ENCODE measurements around the gene HUWE1.
"Not testable (repeated sequence)": the region's sequence is repeated elsewhere in the genome, so short reads cannot be mapped to it uniquely, and the experiment has no call there.

HUWE1 gene

GRCh38 chrX:53561912-53562311 is 124.6 kb downstream of the HUWE1 start:
- no peak overlapping the region for H3K4me3 ChIP-seq (ENCODE audit: low read length)
- no peak overlapping the region for H3K9ac ChIP-seq (ENCODE audit: low read depth, low read length)
- WGBS: 95% methylated on average over 3 of the region's 3 CpGs
- H3K36me3 ChIP-seq (ENCODE audit: insufficient read depth, low read length): peaks cover 99% of the 10 kb centered on the region
- H3K4me1 ChIP-seq (ENCODE audit: insufficient read depth, low read length): no peaks in the 10 kb centered on the region
- H3K9me3 ChIP-seq (ENCODE audit: insufficient read depth, low read depth, low read length): no peaks in the 10 kb centered on the region
- no peak overlapping the region for H3K27ac ChIP-seq (ENCODE audit: low read depth, low read length)
- H3K27me3 ChIP-seq (ENCODE audit: insufficient read depth, low read length): no peaks in the 10 kb centered on the region

DNA sequence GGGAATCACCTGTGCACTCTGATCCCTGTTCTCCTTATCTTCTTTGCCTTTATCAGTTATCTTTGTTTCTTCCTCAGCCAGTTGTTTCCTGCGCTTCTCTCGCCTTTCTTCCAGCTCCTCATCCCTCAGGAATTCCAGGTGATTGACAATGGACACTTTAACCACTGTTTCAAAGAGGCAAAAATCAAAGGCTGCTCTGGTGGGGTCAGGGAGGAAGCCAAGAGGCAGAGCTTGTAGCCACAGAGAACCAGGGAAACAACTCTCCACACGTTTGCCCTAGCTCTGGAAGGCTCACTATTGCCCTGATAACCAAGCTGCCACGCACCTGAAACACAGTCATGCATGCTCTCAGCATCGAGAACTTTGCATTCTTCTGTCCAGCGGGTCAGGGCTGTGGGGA is 127.9 kb downstream of the HUWE1 start:
- WGBS: 94% methylated on average over 6 of the region's 6 CpGs
- Histone ChIP-seq H3K9me3 (ENCODE audit: insufficient read depth, low read depth, low read length) (no peaks in the 10 kb centered on the region), H3K27me3 (ENCODE audit: insufficient read depth, low read length) (no peaks in the 10 kb centered on the region), H3K9ac (ENCODE audit: low read depth, low read length) (no peak overlapping the region), H3K36me3 (ENCODE audit: insufficient read depth, low read length) (peaks cover 97% of the 10 kb centered on the region), H3K27ac (ENCODE audit: low read depth, low read length) (no peak overlapping the region), H3K4me3 (ENCODE audit: low read length) (no peak overlapping the region), H3K4me1 (ENCODE audit: insufficient read depth, low read length) (no peaks in the 10 kb centered on the region)

DNA sequence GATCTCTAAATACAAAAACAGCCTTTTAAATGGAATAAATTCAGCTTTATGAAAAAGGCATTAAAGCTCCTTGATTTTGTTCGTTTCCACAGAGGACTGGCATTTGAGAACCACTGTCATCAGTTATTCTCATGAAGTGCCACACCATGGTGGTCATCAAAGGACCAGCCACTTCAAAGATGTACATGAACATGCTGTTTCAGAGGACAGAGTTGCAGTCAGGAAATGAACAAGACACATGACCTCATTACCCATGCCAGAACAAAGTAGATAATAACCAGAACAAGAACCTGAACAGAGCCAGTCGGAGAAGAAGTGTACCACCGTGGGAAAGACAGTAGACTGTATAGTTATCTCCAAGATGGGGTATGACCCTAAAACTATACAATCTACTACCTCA is 129.7 kb downstream of the HUWE1 start:
- no peaks in the 10 kb centered on the region for H3K27me3 ChIP-seq (ENCODE audit: insufficient read depth, low read length)
- H3K9me3 ChIP-seq (ENCODE audit: insufficient read depth, low read depth, low read length): no peaks in the 10 kb centered on the region
- H3K36me3 ChIP-seq (ENCODE audit: insufficient read depth, low read length): peaks cover 91% of the 10 kb centered on the region
- no peaks in the 10 kb centered on the region for H3K4me1 ChIP-seq (ENCODE audit: insufficient read depth, low read length)
- no peak overlapping the region for H3K27ac ChIP-seq (ENCODE audit: low read depth, low read length)
- no peak overlapping the region for H3K9ac ChIP-seq (ENCODE audit: low read depth, low read length)
- H3K4me3 ChIP-seq (ENCODE audit: low read length): no peak overlapping the region
- WGBS: 100% methylated on average over 3 of the region's 3 CpGs

- no peak overlapping the region for H3K4me3 ChIP-seq (ENCODE audit: low read length)
- H3K9me3 ChIP-seq (ENCODE audit: insufficient read depth, low read depth, low read length): no peaks in the 10 kb centered on the region
- H3K27me3 ChIP-seq (ENCODE audit: insufficient read depth, low read length): no peaks in the 10 kb centered on the region
- H3K27ac ChIP-seq (ENCODE audit: low read depth, low read length): no peak overlapping the region
- peaks cover 91% of the 10 kb centered on the region for H3K36me3 ChIP-seq (ENCODE audit: insufficient read depth, low read length)
- no peaks in the 10 kb centered on the region for H3K4me1 ChIP-seq (ENCODE audit: insufficient read depth, low read length)
- H3K9ac ChIP-seq (ENCODE audit: low read depth, low read length): no peak overlapping the region
- WGBS: 94% methylated on average over 18 of the region's 18 CpGs
Measured at GRCh38 chrX:53550756-53551463, 135.6 kb downstream of the HUWE1 start.

DNA sequence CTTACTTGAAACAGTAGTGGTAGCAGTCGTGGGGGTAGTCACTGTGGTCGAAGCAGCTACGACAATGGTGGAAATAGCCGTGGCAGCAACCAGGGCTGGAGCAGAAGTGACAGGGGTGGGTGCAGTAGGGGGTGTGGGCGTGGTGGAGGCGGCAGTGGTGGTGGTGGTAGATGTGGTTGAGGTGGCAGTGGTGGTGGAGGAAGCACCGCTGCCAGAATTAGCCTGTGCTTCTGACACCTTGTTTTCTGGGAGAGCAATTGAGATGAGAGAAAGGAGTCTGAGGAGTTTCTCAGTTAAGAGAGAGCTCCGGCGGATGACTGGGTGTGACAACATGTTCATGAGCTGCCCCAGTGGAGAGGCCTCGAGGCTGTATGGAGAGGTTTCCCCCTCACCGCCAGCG is 138.9 kb downstream of the HUWE1 start:
- Histone ChIP-seq H3K27ac (ENCODE audit: low read depth, low read length) (no peak overlapping the region), H3K9me3 (ENCODE audit: insufficient read depth, low read depth, low read length) (no peaks in the 10 kb centered on the region), H3K36me3 (ENCODE audit: insufficient read depth, low read length) (peaks cover 100% of the 10 kb centered on the region), H3K4me1 (ENCODE audit: insufficient read depth, low read length) (no peaks in the 10 kb centered on the region), H3K9ac (ENCODE audit: low read depth, low read length) (no peak overlapping the region), H3K4me3 (ENCODE audit: low read length) (no peak overlapping the region), H3K27me3 (ENCODE audit: insufficient read depth, low read length) (no peaks in the 10 kb centered on the region)
- WGBS: 95% methylated on average over 12 of the region's 12 CpGs

- Histone ChIP-seq H3K9ac (ENCODE audit: low read depth, low read length) (no peak overlapping the region), H3K36me3 (ENCODE audit: insufficient read depth, low read length) (peaks cover 98% of the 10 kb centered on the region), H3K9me3 (ENCODE audit: insufficient read depth, low read depth, low read length) (no peaks in the 10 kb centered on the region), H3K4me3 (ENCODE audit: low read length) (no peak overlapping the region), H3K4me1 (ENCODE audit: insufficient read depth, low read length) (no peaks in the 10 kb centered on the region), H3K27me3 (ENCODE audit: insufficient read depth, low read length) (no peaks in the 10 kb centered on the region), H3K27ac (ENCODE audit: low read depth, low read length) (no peak overlapping the region)
- WGBS: 97% methylated on average over 9 of the region's 9 CpGs
Measured at GRCh38 chrX:53544936-53545335, 141.6 kb downstream of the HUWE1 start.

DNA sequence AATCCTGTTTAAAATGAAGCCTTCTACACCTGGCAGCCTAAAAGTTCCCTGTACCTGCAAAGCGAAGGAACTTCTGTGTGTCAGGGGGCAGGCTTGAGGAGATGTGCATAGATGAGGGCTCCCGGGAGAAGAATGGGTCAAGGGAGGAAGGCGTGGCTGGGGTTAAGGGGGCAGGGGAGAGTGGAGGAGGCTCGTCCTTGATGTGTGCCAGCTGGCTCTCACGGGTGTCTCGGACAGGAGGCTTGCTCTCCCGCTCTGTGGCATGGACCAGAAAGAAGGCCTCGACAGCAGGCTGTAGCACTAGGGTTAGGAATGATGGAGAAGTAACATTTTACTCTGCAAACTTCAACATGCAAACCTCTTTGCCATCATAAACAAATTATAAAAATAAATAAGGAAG is 147.7 kb downstream of the HUWE1 start:
- H3K4me3 ChIP-seq (ENCODE audit: low read length): no peak overlapping the region
- peaks cover 98% of the 10 kb centered on the region for H3K36me3 ChIP-seq (ENCODE audit: insufficient read depth, low read length)
- no peaks in the 10 kb centered on the region for H3K4me1 ChIP-seq (ENCODE audit: insufficient read depth, low read length)
- H3K9ac ChIP-seq (ENCODE audit: low read depth, low read length): no peak overlapping the region
- 86% methylated on average over 7 of the region's 8 CpGs for WGBS
- no peak overlapping the region for H3K27ac ChIP-seq (ENCODE audit: low read depth, low read length)
- no peaks in the 10 kb centered on the region for H3K9me3 ChIP-seq (ENCODE audit: insufficient read depth, low read depth, low read length)
- no peaks in the 10 kb centered on the region for H3K27me3 ChIP-seq (ENCODE audit: insufficient read depth, low read length)

- H3K9ac ChIP-seq (ENCODE audit: low read depth, low read length); H3K27ac ChIP-seq (ENCODE audit: low read depth, low read length); H3K4me1 ChIP-seq (ENCODE audit: insufficient read depth, low read length); H3K4me3 ChIP-seq (ENCODE audit: low read length); H3K9me3 ChIP-seq (ENCODE audit: insufficient read depth, low read depth, low read length); H3K27me3 ChIP-seq (ENCODE audit: insufficient read depth, low read length): not testable (repeated sequence)
- WGBS: 94% methylated on average over 21 of the region's 21 CpGs
- H3K36me3 ChIP-seq (ENCODE audit: insufficient read depth, low read length): peaks cover 39% of the 10 kb centered on the region
Measured at GRCh38 chrX:53531255-53531966, 155.1 kb downstream of the HUWE1 start.

DNA sequence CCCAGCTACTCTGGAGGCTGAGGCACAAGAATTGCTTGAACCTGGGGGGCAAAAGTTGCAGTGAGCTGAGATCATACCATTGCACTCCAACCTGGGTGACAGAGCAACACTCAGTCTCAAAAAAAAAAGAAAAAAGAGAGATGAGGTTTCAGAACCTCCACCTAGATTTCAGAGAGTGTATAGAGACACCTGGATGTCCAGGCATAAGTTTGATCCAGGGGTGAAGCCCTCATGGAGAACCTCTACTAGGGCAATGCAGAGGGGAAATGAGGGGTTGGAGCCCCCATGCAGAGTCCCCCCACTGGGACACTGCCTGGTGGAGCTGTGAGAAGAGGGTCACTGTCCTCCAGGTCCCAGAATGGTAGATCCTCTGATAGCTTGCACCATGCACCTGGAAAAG is 159.5 kb downstream of the HUWE1 start:
- Histone ChIP-seq H3K4me1 (ENCODE audit: insufficient read depth, low read length) (no peaks in the 10 kb centered on the region), H3K9me3 (ENCODE audit: insufficient read depth, low read depth, low read length) (no peaks in the 10 kb centered on the region), H3K27ac (ENCODE audit: low read depth, low read length) (no peak overlapping the region), H3K9ac (ENCODE audit: low read depth, low read length) (no peak overlapping the region), H3K27me3 (ENCODE audit: insufficient read depth, low read length) (no peaks in the 10 kb centered on the region), H3K36me3 (ENCODE audit: insufficient read depth, low read length) (no peaks in the 10 kb centered on the region), H3K4me3 (ENCODE audit: low read length) (no peak overlapping the region)

GRCh38 chrX:53511322-53511721 is 175.2 kb downstream of the HUWE1 start:
- no peaks in the 10 kb centered on the region for H3K27me3 ChIP-seq (ENCODE audit: insufficient read depth, low read length)
- H3K9ac ChIP-seq (ENCODE audit: low read depth, low read length): no peak overlapping the region
- 92% methylated on average over 2 of the region's 2 CpGs for WGBS
- no peak overlapping the region for H3K27ac ChIP-seq (ENCODE audit: low read depth, low read length)
- H3K36me3 ChIP-seq (ENCODE audit: insufficient read depth, low read length): no peaks in the 10 kb centered on the region
- H3K9me3 ChIP-seq (ENCODE audit: insufficient read depth, low read depth, low read length): no peaks in the 10 kb centered on the region
- no peaks in the 10 kb centered on the region for H3K4me1 ChIP-seq (ENCODE audit: insufficient read depth, low read length)
- no peak overlapping the region for H3K4me3 ChIP-seq (ENCODE audit: low read length)

DNA sequence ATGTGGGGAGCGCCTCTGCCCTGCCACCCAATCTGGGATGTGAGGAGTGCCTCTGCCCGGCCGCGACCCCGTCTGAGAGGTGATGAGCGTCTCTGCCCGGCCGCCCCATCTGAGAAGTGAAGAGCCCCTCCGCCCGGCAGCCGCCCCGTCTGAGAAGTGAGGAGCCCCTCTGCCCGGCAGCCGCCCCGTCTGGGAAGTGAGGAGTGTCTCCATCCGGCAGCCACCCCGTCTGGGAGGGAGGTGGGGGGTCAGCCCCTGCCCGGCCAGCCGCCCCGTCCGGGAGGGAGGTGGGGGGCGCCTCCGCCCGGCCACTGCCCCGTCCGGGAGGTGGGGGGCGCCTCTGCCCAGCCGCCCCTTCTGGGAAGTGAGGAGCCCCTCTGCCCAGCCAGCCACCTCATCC is 182.5 kb downstream of the HUWE1 start:
- not testable (repeated sequence) for H3K27me3 ChIP-seq (ENCODE audit: insufficient read depth, low read length); H3K9me3 ChIP-seq (ENCODE audit: insufficient read depth, low read depth, low read length); H3K4me1 ChIP-seq (ENCODE audit: insufficient read depth, low read length); H3K27ac ChIP-seq (ENCODE audit: low read depth, low read length); H3K9ac ChIP-seq (ENCODE audit: low read depth, low read length); H3K36me3 ChIP-seq (ENCODE audit: insufficient read depth, low read length); H3K4me3 ChIP-seq (ENCODE audit: low read length)
- WGBS: 94% methylated on average over 14 of the region's 28 CpGs

DNA sequence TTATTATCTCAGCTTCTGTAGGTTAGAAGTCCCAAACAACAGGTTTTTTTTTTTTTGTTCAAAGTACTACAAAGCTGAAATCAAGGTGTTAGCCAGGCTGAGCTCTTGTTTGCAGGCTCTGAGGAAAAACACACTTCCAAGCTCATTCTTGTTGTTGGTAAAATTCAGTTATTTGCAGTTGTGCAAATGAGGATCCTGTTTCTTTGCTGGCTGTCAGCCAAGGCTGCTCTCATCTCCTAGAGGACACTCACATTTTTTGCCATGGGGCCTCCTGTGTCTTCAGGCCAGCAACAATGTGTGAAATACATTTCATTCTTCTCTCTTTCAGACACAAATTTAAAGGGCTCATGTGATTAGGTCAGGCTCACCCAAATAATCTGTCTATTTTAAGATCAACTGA is 192.1 kb downstream of the HUWE1 start:
- no peaks in the 10 kb centered on the region for H3K27me3 ChIP-seq (ENCODE audit: insufficient read depth, low read length)
- no peaks in the 10 kb centered on the region for H3K9me3 ChIP-seq (ENCODE audit: insufficient read depth, low read depth, low read length)
- H3K36me3 ChIP-seq (ENCODE audit: insufficient read depth, low read length): no peaks in the 10 kb centered on the region
- no peak overlapping the region for H3K9ac ChIP-seq (ENCODE audit: low read depth, low read length)
- no peak overlapping the region for H3K27ac ChIP-seq (ENCODE audit: low read depth, low read length)
- H3K4me1 ChIP-seq (ENCODE audit: insufficient read depth, low read length): no peaks in the 10 kb centered on the region
- H3K4me3 ChIP-seq (ENCODE audit: low read length): no peak overlapping the region

All from HUES64 (cell line).